Activated CD8-positive, alpha-beta T cell treated with anti-CD3 and anti-CD28 coated beads for 36 hours (primary cell): ENCODE results near the gene GPC5. TPM values are rescaled to one million over a fixed set of nuclear protein-coding genes. Genes with fewer than 3 reads are reported as not detected.

Source experiments
- ATAC-seq: fragments of 200-7000 bp; cut with Tn5 transposase; one replicate; pipeline ENCODE4 v1.10.0; 2021; ENCODE audit warnings: mild to moderate bottlenecking, moderate library complexity
- CTCF ChIA-PET: fragments of 350-600 bp; sonication (Branson Sonifier 250); formaldehyde crosslinking; loops from one replicate; lab custom pipeline; 2021; ENCODE audit warnings: antibody characterized with exemption; lab: Charles Lee
- POLR2A ChIA-PET: fragments of 350-600 bp; sonication (Branson Sonifier 250); formaldehyde crosslinking; loops from one replicate; lab custom pipeline; 2021; ENCODE audit warnings: antibody characterized with exemption; lab: Charles Lee
- DNase-seq: peaks from one replicate; pipeline ENCODE4 v3.0.0-alpha.2; 2020
- H3K27ac Mint-ChIP-seq: one replicate; pipeline ENCODE4 v1.8.0; 2021; ENCODE audit warnings: mild to moderate bottlenecking, mixed read lengths
- H3K27me3 Mint-ChIP-seq: one replicate; pipeline ENCODE4 v1.8.0; 2021; ENCODE audit warnings: mixed read lengths
- H3K36me3 Mint-ChIP-seq: one replicate; pipeline ENCODE4 v1.8.0; 2021; ENCODE audit warnings: low read depth, mixed read lengths
- H3K4me1 Mint-ChIP-seq: one replicate; pipeline ENCODE4 v1.8.0; 2021; ENCODE audit warnings: low read depth, mixed read lengths
- H3K4me3 Mint-ChIP-seq: one replicate; pipeline ENCODE4 v1.8.0; 2021; ENCODE audit warnings: mild to moderate bottlenecking, moderate library complexity, mixed read lengths
- H3K9me3 Mint-ChIP-seq: one replicate; pipeline ENCODE4 v1.8.0; 2021; ENCODE audit warnings: mixed read lengths
- intact Hi-C: fragments of 100-400 bp; cut with micrococcal nuclease; formaldehyde crosslinking; loops from one replicate; pipeline ENCODE4 v1.10.0; 2022
- total RNA-seq, 2 experiments: library from RNA; stranded (reverse); gene quantifications; one replicate each; pipeline ENCODE4 v1.2.3, GENCODE V29; 2021
- TF ChIP-seq, protein P1 (sequence below): fragments of 200-600 bp; IDR thresholded peaks from one replicate; pipeline ENCODE4 v1.8.0; 2022; ENCODE audit warnings: antibody characterized with exemption, mild to moderate bottlenecking

GPC5 gene
- total RNA-seq, 2 experiments from 2014 or later: 0.13 to 0.14 TPM

- ATAC-seq (no peak), DNase-seq (no peak)
- Mint-ChIP-seq H3K27ac (no peak overlapping the region), H3K9me3 (no peaks in the 10 kb centered on the region), H3K4me3 (no peak overlapping the region), H3K27me3 (no peaks in the 10 kb centered on the region), H3K4me1 (no peaks in the 10 kb centered on the region), H3K36me3 (no peaks in the 10 kb centered on the region)
- TF ChIP-seq, protein P1, sequence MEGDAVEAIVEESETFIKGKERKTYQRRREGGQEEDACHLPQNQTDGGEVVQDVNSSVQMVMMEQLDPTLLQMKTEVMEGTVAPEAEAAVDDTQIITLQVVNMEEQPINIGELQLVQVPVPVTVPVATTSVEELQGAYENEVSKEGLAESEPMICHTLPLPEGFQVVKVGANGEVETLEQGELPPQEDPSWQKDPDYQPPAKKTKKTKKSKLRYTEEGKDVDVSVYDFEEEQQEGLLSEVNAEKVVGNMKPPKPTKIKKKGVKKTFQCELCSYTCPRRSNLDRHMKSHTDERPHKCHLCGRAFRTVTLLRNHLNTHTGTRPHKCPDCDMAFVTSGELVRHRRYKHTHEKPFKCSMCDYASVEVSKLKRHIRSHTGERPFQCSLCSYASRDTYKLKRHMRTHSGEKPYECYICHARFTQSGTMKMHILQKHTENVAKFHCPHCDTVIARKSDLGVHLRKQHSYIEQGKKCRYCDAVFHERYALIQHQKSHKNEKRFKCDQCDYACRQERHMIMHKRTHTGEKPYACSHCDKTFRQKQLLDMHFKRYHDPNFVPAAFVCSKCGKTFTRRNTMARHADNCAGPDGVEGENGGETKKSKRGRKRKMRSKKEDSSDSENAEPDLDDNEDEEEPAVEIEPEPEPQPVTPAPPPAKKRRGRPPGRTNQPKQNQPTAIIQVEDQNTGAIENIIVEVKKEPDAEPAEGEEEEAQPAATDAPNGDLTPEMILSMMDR: no peak
- POLR2A ChIA-PET: no interaction called here
- intact Hi-C loops: loop anchor here (10.0 kb wide), 1 partner anchor 592 kb away; no protein-coding TSS in a partner anchor
- CTCF ChIA-PET: no interaction called here
These were observed 328.2 kb downstream of the GPC5 start for GRCh38 chr13:91726671-91727070.

DNA sequence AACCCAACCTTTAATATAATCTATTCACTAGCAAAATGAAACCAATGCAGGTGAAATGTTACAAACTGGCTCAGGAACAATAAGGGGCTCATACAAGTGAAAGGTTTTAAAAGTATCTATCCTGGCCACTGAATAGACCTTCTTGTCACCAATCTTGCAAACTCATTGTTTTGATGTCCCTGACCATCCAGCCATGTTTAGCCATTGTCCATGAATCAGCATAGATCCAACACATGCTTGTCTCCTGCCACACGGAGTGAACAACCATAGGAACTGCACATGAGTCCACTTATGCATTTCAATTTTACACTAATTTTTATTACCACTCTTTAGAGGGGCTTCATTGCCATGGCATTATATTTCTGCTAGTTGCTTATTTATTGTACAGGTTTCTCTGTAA is 331.4 kb downstream of the GPC5 start:
- DNase-seq (no peak), ATAC-seq (no peak)
- ChIA-PET CTCF (no interaction called here), POLR2A (no interaction called here)
- no peak overlapping the region for H3K4me3 Mint-ChIP-seq
- no peak overlapping the region for H3K27ac Mint-ChIP-seq
- no peaks in the 10 kb centered on the region for H3K36me3 Mint-ChIP-seq
- intact Hi-C loops: loop anchor here (10.0 kb wide), 1 partner anchor 595 kb away; no protein-coding TSS in a partner anchor
- no peaks in the 10 kb centered on the region for H3K4me1 Mint-ChIP-seq
- no peaks in the 10 kb centered on the region for H3K9me3 Mint-ChIP-seq
- TF ChIP-seq, protein P1: no peak
- no peaks in the 10 kb centered on the region for H3K27me3 Mint-ChIP-seq

DNA sequence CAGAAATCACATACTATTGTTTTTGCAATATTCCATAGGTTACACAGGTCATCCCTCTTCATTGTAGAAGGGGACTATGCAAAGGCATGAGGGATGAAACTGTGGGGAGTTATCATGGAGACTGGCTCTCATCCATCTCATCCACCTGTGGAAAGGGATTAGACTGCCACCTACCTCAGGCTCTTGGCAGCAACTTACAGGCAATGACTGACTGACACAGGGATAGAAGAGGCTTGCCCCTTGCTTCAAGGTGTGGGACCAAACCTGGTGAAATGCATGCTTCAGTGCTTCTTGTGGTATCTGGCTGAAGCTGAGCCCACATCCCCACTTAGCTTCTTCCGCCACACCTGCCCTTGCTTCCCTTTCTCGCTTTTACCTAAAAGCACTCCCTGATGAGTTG is 341.3 kb downstream of the GPC5 start:
- H3K4me3 Mint-ChIP-seq: no peak overlapping the region
- no peak overlapping the region for H3K27ac Mint-ChIP-seq
- no peak for DNase-seq
- no peaks in the 10 kb centered on the region for H3K36me3 Mint-ChIP-seq
- ChIA-PET POLR2A (no interaction called here), CTCF (no interaction called here)
- TF ChIP-seq, protein P1: no peak
- peaks cover 3% of the 10 kb centered on the region for H3K27me3 Mint-ChIP-seq
- intact Hi-C loops: no loop called here
- H3K9me3 Mint-ChIP-seq: no peaks in the 10 kb centered on the region
- H3K4me1 Mint-ChIP-seq: no peaks in the 10 kb centered on the region
- no peak for ATAC-seq

GRCh38 chr13:91740756-91741155 is 342.3 kb downstream of the GPC5 start:
- Mint-ChIP-seq H3K27me3 (peaks cover 3% of the 10 kb centered on the region), H3K9me3 (no peaks in the 10 kb centered on the region), H3K36me3 (no peaks in the 10 kb centered on the region), H3K4me3 (no peak overlapping the region), H3K4me1 (no peaks in the 10 kb centered on the region), H3K27ac (no peak overlapping the region)
- CTCF ChIA-PET: no interaction called here
- TF ChIP-seq, protein P1: no peak
- no peak for DNase-seq
- no peak for ATAC-seq
- POLR2A ChIA-PET: no interaction called here
- intact Hi-C loops: no loop called here

DNA sequence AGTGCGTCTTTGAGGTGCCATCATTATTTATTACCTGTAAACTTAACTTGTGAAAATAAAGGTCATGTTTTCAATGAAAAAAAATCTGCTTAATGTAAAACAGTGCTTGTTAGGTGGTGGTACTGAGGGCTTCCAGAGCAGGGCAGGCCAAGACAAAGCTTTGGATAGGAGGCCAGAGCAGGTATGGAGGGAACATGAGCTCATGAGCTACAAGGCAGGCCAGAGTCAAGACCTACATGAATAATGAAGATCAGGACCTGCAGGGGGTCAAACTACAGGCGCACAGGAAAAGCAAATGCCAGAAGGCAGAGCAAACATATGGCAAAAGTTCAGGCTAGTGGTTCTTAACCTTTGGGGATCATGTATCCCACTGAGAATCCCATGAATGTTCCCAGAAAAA is 343.5 kb downstream of the GPC5 start:
- Mint-ChIP-seq H3K4me1 (no peaks in the 10 kb centered on the region), H3K27me3 (peaks cover 3% of the 10 kb centered on the region), H3K4me3 (no peak overlapping the region), H3K36me3 (no peaks in the 10 kb centered on the region), H3K27ac (no peak overlapping the region), H3K9me3 (no peaks in the 10 kb centered on the region)
- ATAC-seq (no peak), DNase-seq (no peak)
- intact Hi-C loops: no loop called here
- TF ChIP-seq, protein P1: no peak
- ChIA-PET POLR2A (no interaction called here), CTCF (no interaction called here)
